Measurements from ENCODE around the gene PLEKHM3. TPM values are rescaled to one million over a fixed set of nuclear protein-coding genes. Genes with fewer than 3 reads are reported as not detected.
A peak's percentile ranks its signal among the peaks of the same experiment; 100 is the strongest.

Gene PLEKHM3
- total and polyA plus RNA-seq, 2 of the 13 experiments (the other 11 are each of a cell fraction or from before 2014, with no cell fraction given), result 4.5 to 4.7 TPM

DNA sequence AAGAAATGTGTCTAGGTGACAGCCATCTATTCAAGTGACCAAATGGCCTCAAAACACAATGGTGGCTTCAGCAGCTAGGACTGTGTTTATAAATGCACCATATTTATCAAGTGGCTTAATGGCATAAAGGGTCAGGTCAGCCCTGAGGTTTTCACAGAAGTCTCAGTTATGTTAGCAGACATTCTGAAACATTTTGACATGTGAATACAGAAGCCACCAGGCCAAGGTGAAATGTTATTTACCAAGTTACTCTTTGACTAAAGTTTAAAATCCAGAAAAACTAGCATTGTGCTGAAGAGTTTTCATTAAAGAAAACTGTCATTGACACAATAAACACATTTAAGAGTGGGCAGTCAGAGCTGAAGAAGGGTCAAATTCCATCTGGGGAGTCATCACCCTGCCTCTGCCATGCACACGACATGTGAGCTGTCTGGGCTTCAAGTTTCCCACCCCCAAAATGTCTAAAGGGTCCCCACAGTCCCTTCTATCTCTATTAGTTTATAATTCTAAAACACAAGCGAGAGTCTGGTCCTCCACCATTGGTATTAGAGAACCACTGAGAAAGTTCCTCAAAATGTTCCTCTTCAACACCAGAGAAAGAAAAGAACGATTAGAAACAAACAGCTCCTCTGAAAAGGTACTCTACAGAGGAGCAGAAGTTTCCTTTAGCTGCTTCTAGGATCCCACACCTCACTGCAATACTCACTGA, 178.1 kb downstream of the PLEKHM3 start (continued):
- no peak for TF ChIP-seq PCBP1 (IDR thresholded peaks at IDR 0.05; ENCODE audit: borderline replicate concordance, low read depth, low read length)
- TF ChIP-seq KLF15 (CRISPR knock-in tag; IDR thresholded peaks at IDR 0.05; ENCODE audit: borderline replicate concordance), result no peak
- TF ChIP-seq SMAD3 (CRISPR knock-in tag; IDR thresholded peaks at IDR 0.05), result peak; percentile 85; the same call in 1 of the 2 replicates
- TF ChIP-seq, protein P1, sequence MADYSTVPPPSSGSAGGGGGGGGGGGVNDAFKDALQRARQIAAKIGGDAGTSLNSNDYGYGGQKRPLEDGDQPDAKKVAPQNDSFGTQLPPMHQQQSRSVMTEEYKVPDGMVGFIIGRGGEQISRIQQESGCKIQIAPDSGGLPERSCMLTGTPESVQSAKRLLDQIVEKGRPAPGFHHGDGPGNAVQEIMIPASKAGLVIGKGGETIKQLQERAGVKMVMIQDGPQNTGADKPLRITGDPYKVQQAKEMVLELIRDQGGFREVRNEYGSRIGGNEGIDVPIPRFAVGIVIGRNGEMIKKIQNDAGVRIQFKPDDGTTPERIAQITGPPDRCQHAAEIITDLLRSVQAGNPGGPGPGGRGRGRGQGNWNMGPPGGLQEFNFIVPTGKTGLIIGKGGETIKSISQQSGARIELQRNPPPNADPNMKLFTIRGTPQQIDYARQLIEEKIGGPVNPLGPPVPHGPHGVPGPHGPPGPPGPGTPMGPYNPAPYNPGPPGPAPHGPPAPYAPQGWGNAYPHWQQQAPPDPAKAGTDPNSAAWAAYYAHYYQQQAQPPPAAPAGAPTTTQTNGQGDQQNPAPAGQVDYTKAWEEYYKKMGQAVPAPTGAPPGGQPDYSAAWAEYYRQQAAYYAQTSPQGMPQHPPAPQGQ (CRISPR knock-in tag; IDR thresholded peaks at IDR 0.05; ENCODE audit: borderline replicate concordance), result no peak
- peak; percentile 60 for TF ChIP-seq GATAD1 (CRISPR knock-in tag; IDR thresholded peaks at IDR 0.05)
- TF ChIP-seq HOXA9 (CRISPR knock-in tag; IDR thresholded peaks at IDR 0.05; ENCODE audit: borderline replicate concordance), result no peak
- no peak for TF ChIP-seq ARID2 (CRISPR knock-in tag; IDR thresholded peaks at IDR 0.05; ENCODE audit: borderline replicate concordance)
- no peak for TF ChIP-seq FOXM1 (CRISPR knock-in tag; IDR thresholded peaks at IDR 0.05)
- peak; percentile 17; the same call in 1 of the 2 replicates for TF ChIP-seq ELF1 (CRISPR knock-in tag; IDR thresholded peaks at IDR 0.05)
- 0 out of 2 replicates have a peak, but pooled peaks have one; percentile 31 for TF ChIP-seq MIER3 (CRISPR knock-in tag; IDR thresholded peaks at IDR 0.05; ENCODE audit: borderline replicate concordance)
- TF ChIP-seq ZNF232 (CRISPR knock-in tag; IDR thresholded peaks at IDR 0.05; ENCODE audit: borderline replicate concordance), result 0 out of 2 replicates have a peak, but pooled peaks have one; percentile 12
- no peak; the same call in 1 of the 2 replicates for TF ChIP-seq FOXC1 (CRISPR knock-in tag; IDR thresholded peaks at IDR 0.05; ENCODE audit: borderline replicate concordance)
- TF ChIP-seq, protein P2, sequence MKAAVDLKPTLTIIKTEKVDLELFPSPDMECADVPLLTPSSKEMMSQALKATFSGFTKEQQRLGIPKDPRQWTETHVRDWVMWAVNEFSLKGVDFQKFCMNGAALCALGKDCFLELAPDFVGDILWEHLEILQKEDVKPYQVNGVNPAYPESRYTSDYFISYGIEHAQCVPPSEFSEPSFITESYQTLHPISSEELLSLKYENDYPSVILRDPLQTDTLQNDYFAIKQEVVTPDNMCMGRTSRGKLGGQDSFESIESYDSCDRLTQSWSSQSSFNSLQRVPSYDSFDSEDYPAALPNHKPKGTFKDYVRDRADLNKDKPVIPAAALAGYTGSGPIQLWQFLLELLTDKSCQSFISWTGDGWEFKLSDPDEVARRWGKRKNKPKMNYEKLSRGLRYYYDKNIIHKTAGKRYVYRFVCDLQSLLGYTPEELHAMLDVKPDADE (CRISPR knock-in tag; IDR thresholded peaks at IDR 0.05), result no peak
- no peak for TF ChIP-seq ZNF274 (CRISPR knock-in tag; IDR thresholded peaks at IDR 0.05)
- TF ChIP-seq, protein P3, sequence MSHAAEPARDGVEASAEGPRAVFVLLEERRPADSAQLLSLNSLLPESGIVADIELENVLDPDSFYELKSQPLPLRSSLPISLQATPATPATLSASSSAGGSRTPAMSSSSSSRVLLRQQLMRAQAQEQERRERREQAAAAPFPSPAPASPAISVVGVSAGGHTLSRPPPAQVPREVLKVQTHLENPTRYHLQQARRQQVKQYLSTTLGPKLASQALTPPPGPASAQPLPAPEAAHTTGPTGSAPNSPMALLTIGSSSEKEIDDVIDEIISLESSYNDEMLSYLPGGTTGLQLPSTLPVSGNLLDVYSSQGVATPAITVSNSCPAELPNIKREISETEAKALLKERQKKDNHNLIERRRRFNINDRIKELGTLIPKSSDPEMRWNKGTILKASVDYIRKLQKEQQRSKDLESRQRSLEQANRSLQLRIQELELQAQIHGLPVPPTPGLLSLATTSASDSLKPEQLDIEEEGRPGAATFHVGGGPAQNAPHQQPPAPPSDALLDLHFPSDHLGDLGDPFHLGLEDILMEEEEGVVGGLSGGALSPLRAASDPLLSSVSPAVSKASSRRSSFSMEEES (CRISPR knock-in tag; IDR thresholded peaks at IDR 0.05), result peak; percentile 82; the same call in 1 of the 2 replicates
- TF ChIP-seq FOXA3 (CRISPR knock-in tag; IDR thresholded peaks at IDR 0.05), result peak; percentile 96
- TF ChIP-seq DPF2 (CRISPR knock-in tag; IDR thresholded peaks at IDR 0.05; ENCODE audit: borderline replicate concordance, low read depth), result peak; percentile 82
- no peak for TF ChIP-seq SRF (IDR thresholded peaks at IDR 0.05; ENCODE audit: low read depth, low read length)

All from HepG2 (cell line).